ENCODE measurements around the gene EFCAB6.

DNA sequence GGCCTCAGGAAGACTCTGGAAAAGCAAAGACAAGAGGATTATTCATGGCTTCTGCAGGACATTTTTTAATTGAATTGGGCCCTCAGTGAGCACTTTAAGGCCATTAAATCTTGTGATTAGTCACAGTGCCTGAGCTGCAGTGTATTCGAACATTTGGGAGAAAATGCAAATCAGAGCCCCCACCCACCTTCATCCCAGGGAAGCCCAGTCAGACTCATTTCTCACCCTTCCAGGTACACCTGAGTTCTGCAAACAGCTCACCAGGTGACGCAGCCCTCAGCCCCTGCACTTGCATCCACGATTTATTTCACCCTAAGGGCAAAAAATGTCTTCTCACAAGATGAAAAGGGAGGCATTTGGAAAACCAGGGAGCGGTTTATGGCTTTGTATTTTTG, 271.6 kb downstream of the EFCAB6 start:
- TF ChIP-seq, protein P1, sequence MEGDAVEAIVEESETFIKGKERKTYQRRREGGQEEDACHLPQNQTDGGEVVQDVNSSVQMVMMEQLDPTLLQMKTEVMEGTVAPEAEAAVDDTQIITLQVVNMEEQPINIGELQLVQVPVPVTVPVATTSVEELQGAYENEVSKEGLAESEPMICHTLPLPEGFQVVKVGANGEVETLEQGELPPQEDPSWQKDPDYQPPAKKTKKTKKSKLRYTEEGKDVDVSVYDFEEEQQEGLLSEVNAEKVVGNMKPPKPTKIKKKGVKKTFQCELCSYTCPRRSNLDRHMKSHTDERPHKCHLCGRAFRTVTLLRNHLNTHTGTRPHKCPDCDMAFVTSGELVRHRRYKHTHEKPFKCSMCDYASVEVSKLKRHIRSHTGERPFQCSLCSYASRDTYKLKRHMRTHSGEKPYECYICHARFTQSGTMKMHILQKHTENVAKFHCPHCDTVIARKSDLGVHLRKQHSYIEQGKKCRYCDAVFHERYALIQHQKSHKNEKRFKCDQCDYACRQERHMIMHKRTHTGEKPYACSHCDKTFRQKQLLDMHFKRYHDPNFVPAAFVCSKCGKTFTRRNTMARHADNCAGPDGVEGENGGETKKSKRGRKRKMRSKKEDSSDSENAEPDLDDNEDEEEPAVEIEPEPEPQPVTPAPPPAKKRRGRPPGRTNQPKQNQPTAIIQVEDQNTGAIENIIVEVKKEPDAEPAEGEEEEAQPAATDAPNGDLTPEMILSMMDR (IDR thresholded peaks at IDR 0.05): no peak
- TF ChIP-seq POLR2AphosphoS5 (IDR thresholded peaks at IDR 0.05): no peak
- TF ChIP-seq POLR2A (IDR thresholded peaks at IDR 0.05): no peak
- no peak for TF ChIP-seq EP300 (IDR thresholded peaks at IDR 0.05)
